GM12878 (cell line): Measurements from ENCODE around the gene RPL27A. TPM values are rescaled to one million over a fixed set of nuclear protein-coding genes. Genes with fewer than 3 reads are reported as not detected.

Source experiments
- CEBPB ChIP-seq, 2 experiments: fragments of 150-350 bp in 1 of 2; IDR thresholded peaks; 2 replicates each; pipeline ENCODE4 v1.6.1; 2012 to 2014; ENCODE audit warnings: low read depth in 2 of 2, low read length in 2 of 2, borderline replicate concordance in 1 of 2, inconsistent platforms in 1 of 2
- CHD1 ChIP-seq: IDR thresholded peaks from 2 replicates; pipeline ENCODE4 v1.6.1; 2012; ENCODE audit warnings: low read depth, low read length, improper control_type of control experiment
- CREM ChIP-seq: IDR thresholded peaks from 2 replicates; pipeline ENCODE4 v1.6.1; 2014; ENCODE audit warnings: antibody characterized with exemption, low read depth
- DPF2 ChIP-seq: fragments of 450-650 bp; IDR thresholded peaks from 2 replicates; pipeline ENCODE4 v1.6.1; 2017; ENCODE audit warnings: mild to moderate bottlenecking
- ESRRA ChIP-seq: IDR thresholded peaks from 2 replicates; pipeline ENCODE4 v1.6.1; 2012; ENCODE audit warnings: mild to moderate bottlenecking, low read length, improper control_type of control experiment
- ETV6 ChIP-seq, 2 experiments: fragments of 450-650 bp in 1 of 2; IDR thresholded peaks in 1 of 2; conservative IDR thresholded peaks in 1 of 2; 2 replicates each; pipeline ENCODE4 v1.6.1; 2014; ENCODE audit warnings: antibody characterized with exemption in 1 of 2, borderline replicate concordance in 1 of 2, low read depth in 1 of 2, mild to moderate bottlenecking in 1 of 2, moderate library complexity in 1 of 2
- IKZF1 ChIP-seq: fragments of 450-650 bp; conservative IDR thresholded peaks from 2 replicates; pipeline ENCODE4 v1.6.1; 2017; ENCODE audit warnings: antibody characterized with exemption, mild to moderate bottlenecking
- MTA2 ChIP-seq: fragments of 450-650 bp; IDR thresholded peaks from 2 replicates; pipeline ENCODE4 v1.6.1; 2016; ENCODE audit warnings: low read depth, mild to moderate bottlenecking, moderate library complexity
- NR2C2 ChIP-seq: IDR thresholded peaks from 2 replicates; pipeline ENCODE4 v1.6.1; 2011; ENCODE audit warnings: borderline replicate concordance, low read depth; ENCODE audit not compliant: control insufficient read depth, insufficient read length
- NRF1 ChIP-seq: conservative IDR thresholded peaks from 2 replicates; pipeline ENCODE4 v1.6.1; 2011; ENCODE audit warnings: mild to moderate bottlenecking, low read depth, low read length, improper control_type of control experiment
- RFX5 ChIP-seq: IDR thresholded peaks from 2 replicates; pipeline ENCODE4 v1.6.1; 2011; ENCODE audit warnings: low read depth, low read length, improper control_type of control experiment
- SIN3A ChIP-seq: IDR thresholded peaks from 2 replicates; pipeline ENCODE4 v1.6.1; 2012; ENCODE audit warnings: low read depth, low read length, improper control_type of control experiment
- SRF ChIP-seq, 2 experiments: IDR thresholded peaks; 2 replicates each; pipeline ENCODE4 v1.6.1; 2011; ENCODE audit warnings: low read depth in 2 of 2, low read length in 2 of 2, mild to moderate bottlenecking in 1 of 2, moderate library complexity in 1 of 2
- TAF1 ChIP-seq: IDR thresholded peaks from 2 replicates; pipeline ENCODE4 v1.6.1; 2011; ENCODE audit warnings: mild to moderate bottlenecking, low read depth, low read length, borderline replicate concordance
- TBL1XR1 ChIP-seq: IDR thresholded peaks from 2 replicates; pipeline ENCODE4 v1.6.1; 2012; ENCODE audit warnings: low read depth, low read length, improper control_type of control experiment
- ZBED1 ChIP-seq: IDR thresholded peaks from 2 replicates; pipeline ENCODE4 v1.6.1; 2016; ENCODE audit warnings: borderline replicate concordance
- polyA plus RNA-seq, 11 experiments: library from polyadenylated mRNA; depleted of rRNA in 4 of 11; unstranded in 6 of 11; stranded (reverse) in 5 of 11; fragments of >200 nt; fragmentation: Nextera tagmentation in 4 of 11; fragmentation: Illumina TruSeq in 1 of 11; extraction: Ambion mirVana in 4 of 11; extraction: Trizol in 1 of 11; gene quantifications; 1 replicate in 1 of 11; 2 replicates in 10 of 11; pipeline versions ENCODE4 v1.2.1 to v1.2.3, GENCODE V29; 2011 to 2016; ENCODE audit warnings: inconsistent platforms in 2 of 11, missing spikeins in 2 of 11, low read depth in 1 of 11
- total RNA-seq, 4 experiments: library from RNA; depleted of rRNA in 3 of 4; stranded (reverse); fragments of >200 nt in 3 of 4; fragmentation: Illumina TruSeq in 1 of 4; extraction: Trizol in 1 of 4; gene quantifications; 2 replicates each; pipeline versions ENCODE4 v1.2.1 to v1.2.3, GENCODE V29; 2013 to 2021
- TF ChIP-seq, protein P1 (sequence below): fragments of 450-650 bp; conservative IDR thresholded peaks from 2 replicates; pipeline ENCODE4 v1.6.1; 2017; ENCODE audit warnings: mild to moderate bottlenecking, moderate library complexity
- TF ChIP-seq, protein P2 (sequence below): fragments of 450-650 bp; IDR thresholded peaks from 2 replicates; pipeline ENCODE4 v1.6.1; 2017; ENCODE audit warnings: borderline replicate concordance
- TF ChIP-seq, protein P3 (sequence below): fragments of 450-650 bp; IDR thresholded peaks from 2 replicates; pipeline ENCODE4 v1.6.1; 2016; ENCODE audit warnings: mild to moderate bottlenecking
- TF ChIP-seq, protein P4 (sequence below): fragments of 450-650 bp; IDR thresholded peaks from 2 replicates; pipeline ENCODE4 v1.6.1; 2017; ENCODE audit warnings: mild to moderate bottlenecking, moderate library complexity
- TF ChIP-seq, protein P5 (sequence below): IDR thresholded peaks from 2 replicates; pipeline ENCODE4 v1.6.1; 2011; ENCODE audit warnings: borderline replicate concordance, low read depth, mild to moderate bottlenecking, moderate library complexity, mixed read lengths, low read length; ENCODE audit not compliant: insufficient read depth; ENCODE audit errors: extremely low read length

RPL27A gene
- total and polyA plus RNA-seq, 10 of the 15 experiments (the other 5 are each of a cell fraction or from before 2014, with no cell fraction given): 978 to 4,776 (median 1,959) TPM

DNA sequence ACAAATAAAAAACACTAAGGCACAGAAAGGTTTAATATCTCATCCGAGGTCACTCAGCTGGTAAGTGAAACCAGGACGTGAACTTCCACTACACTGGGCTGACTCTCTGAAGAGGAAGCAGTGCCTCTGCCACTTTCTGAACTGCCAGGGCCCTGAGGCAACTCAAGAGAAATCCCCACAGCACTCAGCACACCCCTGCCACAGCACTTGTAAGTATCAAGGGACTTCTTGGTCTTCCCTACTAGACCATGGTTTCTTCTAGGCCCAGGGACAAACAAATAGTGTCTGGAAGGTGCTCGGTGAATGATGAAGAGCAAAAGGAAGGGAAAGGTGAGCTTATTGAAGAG is 49.7 kb downstream of the RPL27A start (continued):
- TF ChIP-seq, protein P1, sequence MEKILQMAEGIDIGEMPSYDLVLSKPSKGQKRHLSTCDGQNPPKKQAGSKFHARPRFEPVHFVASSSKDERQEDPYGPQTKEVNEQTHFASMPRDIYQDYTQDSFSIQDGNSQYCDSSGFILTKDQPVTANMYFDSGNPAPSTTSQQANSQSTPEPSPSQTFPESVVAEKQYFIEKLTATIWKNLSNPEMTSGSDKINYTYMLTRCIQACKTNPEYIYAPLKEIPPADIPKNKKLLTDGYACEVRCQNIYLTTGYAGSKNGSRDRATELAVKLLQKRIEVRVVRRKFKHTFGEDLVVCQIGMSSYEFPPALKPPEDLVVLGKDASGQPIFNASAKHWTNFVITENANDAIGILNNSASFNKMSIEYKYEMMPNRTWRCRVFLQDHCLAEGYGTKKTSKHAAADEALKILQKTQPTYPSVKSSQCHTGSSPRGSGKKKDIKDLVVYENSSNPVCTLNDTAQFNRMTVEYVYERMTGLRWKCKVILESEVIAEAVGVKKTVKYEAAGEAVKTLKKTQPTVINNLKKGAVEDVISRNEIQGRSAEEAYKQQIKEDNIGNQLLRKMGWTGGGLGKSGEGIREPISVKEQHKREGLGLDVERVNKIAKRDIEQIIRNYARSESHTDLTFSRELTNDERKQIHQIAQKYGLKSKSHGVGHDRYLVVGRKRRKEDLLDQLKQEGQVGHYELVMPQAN: no peak
- TF ChIP-seq ZBED1 (no peak), CEBPB (IDR thresholded peaks at IDR 0.05; ENCODE audit: borderline replicate concordance in 1 of 2, low read depth in 2 of 2, low read length in 2 of 2) (no peak), CHD1 (no peak), IKZF1 (peak; percentile 48; the same call in 1 of the 2 replicates), RFX5 (no peak), ESRRA (no peak), MTA2 (no peak), SIN3A (no peak), DPF2 (no peak), SRF (IDR thresholded peaks at IDR 0.05; ENCODE audit: low read depth in 2 of 2, low read length in 2 of 2) (no peak), CREM (no peak), NR2C2 (no peak), TBL1XR1 (no peak), ETV6 (conservative IDR thresholded peaks at IDR 0.05 in 1 of 2, IDR thresholded peaks at IDR 0.05 in 1 of 2; ENCODE audit: borderline replicate concordance in 1 of 2, low read depth in 1 of 2) (peak in 1 of 2 experiments; percentile 29; a peak in 1 of 4 replicates), TAF1 (no peak), NRF1 (no peak)
- TF ChIP-seq, protein P2, sequence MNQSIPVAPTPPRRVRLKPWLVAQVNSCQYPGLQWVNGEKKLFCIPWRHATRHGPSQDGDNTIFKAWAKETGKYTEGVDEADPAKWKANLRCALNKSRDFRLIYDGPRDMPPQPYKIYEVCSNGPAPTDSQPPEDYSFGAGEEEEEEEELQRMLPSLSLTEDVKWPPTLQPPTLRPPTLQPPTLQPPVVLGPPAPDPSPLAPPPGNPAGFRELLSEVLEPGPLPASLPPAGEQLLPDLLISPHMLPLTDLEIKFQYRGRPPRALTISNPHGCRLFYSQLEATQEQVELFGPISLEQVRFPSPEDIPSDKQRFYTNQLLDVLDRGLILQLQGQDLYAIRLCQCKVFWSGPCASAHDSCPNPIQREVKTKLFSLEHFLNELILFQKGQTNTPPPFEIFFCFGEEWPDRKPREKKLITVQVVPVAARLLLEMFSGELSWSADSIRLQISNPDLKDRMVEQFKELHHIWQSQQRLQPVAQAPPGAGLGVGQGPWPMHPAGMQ: no peak
- TF ChIP-seq, protein P3, sequence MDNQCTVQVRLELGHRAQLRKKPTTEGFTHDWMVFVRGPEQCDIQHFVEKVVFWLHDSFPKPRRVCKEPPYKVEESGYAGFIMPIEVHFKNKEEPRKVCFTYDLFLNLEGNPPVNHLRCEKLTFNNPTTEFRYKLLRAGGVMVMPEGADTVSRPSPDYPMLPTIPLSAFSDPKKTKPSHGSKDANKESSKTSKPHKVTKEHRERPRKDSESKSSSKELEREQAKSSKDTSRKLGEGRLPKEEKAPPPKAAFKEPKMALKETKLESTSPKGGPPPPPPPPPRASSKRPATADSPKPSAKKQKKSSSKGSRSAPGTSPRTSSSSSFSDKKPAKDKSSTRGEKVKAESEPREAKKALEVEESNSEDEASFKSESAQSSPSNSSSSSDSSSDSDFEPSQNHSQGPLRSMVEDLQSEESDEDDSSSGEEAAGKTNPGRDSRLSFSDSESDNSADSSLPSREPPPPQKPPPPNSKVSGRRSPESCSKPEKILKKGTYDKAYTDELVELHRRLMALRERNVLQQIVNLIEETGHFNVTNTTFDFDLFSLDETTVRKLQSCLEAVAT: no peak
- TF ChIP-seq, protein P4, sequence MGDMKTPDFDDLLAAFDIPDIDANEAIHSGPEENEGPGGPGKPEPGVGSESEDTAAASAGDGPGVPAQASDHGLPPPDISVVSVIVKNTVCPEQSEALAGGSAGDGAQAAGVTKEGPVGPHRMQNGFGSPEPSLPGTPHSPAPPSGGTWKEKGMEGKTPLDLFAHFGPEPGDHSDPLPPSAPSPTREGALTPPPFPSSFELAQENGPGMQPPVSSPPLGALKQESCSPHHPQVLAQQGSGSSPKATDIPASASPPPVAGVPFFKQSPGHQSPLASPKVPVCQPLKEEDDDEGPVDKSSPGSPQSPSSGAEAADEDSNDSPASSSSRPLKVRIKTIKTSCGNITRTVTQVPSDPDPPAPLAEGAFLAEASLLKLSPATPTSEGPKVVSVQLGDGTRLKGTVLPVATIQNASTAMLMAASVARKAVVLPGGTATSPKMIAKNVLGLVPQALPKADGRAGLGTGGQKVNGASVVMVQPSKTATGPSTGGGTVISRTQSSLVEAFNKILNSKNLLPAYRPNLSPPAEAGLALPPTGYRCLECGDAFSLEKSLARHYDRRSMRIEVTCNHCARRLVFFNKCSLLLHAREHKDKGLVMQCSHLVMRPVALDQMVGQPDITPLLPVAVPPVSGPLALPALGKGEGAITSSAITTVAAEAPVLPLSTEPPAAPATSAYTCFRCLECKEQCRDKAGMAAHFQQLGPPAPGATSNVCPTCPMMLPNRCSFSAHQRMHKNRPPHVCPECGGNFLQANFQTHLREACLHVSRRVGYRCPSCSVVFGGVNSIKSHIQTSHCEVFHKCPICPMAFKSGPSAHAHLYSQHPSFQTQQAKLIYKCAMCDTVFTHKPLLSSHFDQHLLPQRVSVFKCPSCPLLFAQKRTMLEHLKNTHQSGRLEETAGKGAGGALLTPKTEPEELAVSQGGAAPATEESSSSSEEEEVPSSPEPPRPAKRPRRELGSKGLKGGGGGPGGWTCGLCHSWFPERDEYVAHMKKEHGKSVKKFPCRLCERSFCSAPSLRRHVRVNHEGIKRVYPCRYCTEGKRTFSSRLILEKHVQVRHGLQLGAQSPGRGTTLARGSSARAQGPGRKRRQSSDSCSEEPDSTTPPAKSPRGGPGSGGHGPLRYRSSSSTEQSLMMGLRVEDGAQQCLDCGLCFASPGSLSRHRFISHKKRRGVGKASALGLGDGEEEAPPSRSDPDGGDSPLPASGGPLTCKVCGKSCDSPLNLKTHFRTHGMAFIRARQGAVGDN: no peak
- TF ChIP-seq, protein P5, sequence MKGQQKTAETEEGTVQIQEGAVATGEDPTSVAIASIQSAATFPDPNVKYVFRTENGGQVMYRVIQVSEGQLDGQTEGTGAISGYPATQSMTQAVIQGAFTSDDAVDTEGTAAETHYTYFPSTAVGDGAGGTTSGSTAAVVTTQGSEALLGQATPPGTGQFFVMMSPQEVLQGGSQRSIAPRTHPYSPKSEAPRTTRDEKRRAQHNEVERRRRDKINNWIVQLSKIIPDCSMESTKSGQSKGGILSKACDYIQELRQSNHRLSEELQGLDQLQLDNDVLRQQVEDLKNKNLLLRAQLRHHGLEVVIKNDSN: no peak
